ENCODE results near the gene ZSWIM9.
"Not testable (repeated sequence)": the region's sequence is repeated elsewhere in the genome, so short reads cannot be mapped to it uniquely, and the experiment has no call there.

ZSWIM9 gene

DNA sequence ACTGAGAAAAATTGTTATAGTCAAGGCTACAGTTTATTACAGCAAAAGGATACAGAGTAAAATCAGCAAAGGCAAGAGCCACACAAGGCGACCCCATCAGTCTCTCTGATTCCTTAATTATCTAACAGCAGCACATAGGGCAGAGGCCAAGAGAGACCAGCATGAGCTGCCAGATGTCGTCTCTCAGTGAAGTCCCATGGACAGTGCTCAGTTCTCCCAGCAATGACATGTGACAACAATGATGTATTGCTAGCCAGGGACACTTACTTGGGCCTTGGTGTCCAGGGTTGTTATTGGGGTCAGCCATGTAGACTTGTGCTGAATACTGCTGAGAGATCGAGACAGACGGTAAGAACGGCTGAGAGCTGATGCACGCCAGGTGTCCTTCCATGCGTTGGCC, 22.3 kb downstream of the ZSWIM9 start:
- Mint-ChIP-seq H3K36me3 (peaks cover 35% of the 10 kb centered on the region), H3K4me3 (no peak overlapping the region), H3K9me3 (no peaks in the 10 kb centered on the region), H3K27me3 (peaks cover 11% of the 10 kb centered on the region), H3K27ac (no peak overlapping the region), H3K4me1 (peaks cover 27% of the 10 kb centered on the region)
- no peak for ATAC-seq

DNA sequence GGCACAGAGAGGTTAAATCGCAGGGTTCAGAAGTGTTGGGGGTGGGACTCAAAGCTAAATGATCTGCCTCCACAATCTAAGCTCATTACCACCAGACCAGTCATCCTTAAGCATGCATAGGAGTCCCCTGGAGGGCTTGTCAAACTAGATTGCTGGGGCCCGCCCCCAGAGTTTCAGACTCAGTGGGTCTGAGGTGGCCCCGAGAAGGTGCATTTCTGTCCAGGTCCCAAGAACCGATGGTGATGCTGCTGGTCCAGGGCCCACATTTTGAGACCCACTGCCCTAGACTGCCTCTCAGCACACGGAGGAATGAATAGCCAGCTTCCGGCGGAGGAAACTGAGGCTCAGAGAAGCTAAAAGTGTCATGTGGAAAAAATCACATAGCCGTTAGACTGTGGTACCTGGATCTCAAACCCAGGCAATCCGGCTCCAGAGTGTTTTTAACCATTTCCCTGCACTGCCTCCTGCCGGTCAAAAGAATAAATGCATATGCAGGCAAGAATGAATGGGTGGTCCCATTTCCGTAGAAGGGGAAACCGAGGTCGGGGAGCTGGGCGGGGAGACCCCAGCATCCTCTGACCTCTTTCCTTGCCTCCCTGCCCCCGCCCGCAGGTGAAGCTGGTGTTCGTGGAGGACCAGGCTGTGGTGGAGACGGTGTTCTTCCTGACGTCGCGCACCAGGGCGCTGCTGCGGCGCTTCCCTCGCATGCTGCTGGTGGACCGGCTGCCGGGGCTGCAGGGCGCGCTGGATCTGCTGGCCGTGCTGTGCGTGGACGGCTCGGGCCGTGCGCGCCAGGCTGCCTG, 23.8 kb downstream of the ZSWIM9 start:
- no peaks in the 10 kb centered on the region for H3K9me3 Mint-ChIP-seq
- no peak overlapping the region for H3K27ac Mint-ChIP-seq
- peaks cover 27% of the 10 kb centered on the region for H3K4me1 Mint-ChIP-seq
- no peak for ATAC-seq
- H3K27me3 Mint-ChIP-seq: peaks cover 11% of the 10 kb centered on the region
- peak overlapping the region; percentile 38 for H3K4me3 Mint-ChIP-seq
- H3K36me3 Mint-ChIP-seq: peaks cover 32% of the 10 kb centered on the region

DNA sequence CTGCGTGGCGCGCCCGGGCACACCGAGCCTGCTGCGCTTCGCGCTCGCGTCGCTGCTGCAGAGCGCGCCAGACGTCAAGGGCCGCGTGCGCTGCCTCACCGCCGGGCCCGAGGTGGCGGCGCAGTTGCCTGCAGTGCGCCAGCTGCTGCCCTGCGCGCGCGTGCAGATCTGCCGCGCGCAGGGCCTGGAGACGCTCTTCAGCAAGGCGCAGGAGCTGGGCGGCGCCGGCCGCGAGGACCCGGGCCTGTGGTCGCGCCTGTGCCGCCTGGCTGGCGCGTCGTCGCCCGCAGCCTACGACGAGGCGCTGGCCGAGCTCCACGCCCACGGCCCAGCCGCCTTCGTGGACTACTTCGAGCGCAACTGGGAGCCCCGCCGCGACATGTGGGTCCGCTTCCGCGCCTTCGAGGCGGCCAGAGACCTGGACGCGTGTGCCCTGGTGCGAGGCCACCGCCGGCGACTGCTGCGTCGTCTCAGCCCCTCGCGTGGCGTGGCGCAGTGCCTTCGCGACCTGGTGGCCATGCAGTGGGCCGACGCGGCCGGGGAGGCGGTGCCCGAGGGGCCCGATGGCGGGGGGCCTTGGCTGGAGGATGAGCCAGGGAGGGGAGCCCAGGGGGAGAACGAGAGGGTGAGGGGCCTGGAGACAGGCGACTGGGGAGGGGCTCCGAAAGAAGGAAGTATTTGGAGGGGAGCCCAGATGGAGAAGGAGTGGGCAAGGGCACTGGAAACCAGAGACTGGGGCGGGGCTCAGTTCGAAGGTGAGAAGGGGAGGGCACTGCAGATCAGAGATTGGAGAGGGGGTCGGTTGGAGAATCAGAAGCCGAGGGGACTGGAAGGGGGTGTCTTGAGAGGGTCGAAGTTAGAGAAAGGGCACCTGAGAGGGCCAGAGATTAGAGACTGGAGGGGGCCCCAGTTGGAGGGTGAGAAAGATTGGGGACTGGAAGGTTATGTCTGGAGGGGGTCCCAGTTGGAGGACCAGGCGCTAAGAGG, 24.7 kb downstream of the ZSWIM9 start:
- H3K27ac Mint-ChIP-seq: no peak overlapping the region
- peaks cover 11% of the 10 kb centered on the region for H3K27me3 Mint-ChIP-seq

DNA sequence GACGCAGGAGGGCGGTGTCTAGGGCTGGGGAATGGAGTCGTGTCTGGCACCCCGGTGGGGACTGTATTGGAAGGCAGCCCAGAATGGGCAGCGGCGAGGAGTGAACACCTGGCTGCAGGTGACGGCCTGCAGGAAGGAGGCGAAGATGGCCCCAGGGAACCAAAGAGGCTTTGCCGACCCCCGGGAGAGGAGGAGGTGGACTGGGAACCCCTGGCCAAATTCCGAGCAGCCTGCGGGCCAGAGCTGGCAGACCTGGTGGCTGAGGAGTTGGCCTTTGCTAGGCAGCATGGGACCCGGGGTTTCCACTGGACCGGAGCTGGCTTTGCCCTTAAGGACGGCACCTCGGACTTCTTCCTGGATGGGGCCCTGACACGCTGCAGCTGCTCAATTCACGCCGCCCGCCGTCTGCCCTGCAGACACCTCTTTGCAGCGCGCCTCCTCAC, 25.9 kb downstream of the ZSWIM9 start:
- Mint-ChIP-seq H3K4me3 (no peak overlapping the region), H3K27ac (no peak overlapping the region), H3K4me1 (peaks cover 19% of the 10 kb centered on the region), H3K27me3 (peaks cover 11% of the 10 kb centered on the region), H3K36me3 (peaks cover 25% of the 10 kb centered on the region), H3K9me3 (no peaks in the 10 kb centered on the region)
- no peak for ATAC-seq

More for the DNA sequence above, 24.7 kb downstream of the ZSWIM9 start:
- peaks cover 26% of the 10 kb centered on the region for H3K4me1 Mint-ChIP-seq
- no peak overlapping the region for H3K4me3 Mint-ChIP-seq
- H3K36me3 Mint-ChIP-seq: peaks cover 30% of the 10 kb centered on the region
- no peaks in the 10 kb centered on the region for H3K9me3 Mint-ChIP-seq
- ATAC-seq: no peak

DNA sequence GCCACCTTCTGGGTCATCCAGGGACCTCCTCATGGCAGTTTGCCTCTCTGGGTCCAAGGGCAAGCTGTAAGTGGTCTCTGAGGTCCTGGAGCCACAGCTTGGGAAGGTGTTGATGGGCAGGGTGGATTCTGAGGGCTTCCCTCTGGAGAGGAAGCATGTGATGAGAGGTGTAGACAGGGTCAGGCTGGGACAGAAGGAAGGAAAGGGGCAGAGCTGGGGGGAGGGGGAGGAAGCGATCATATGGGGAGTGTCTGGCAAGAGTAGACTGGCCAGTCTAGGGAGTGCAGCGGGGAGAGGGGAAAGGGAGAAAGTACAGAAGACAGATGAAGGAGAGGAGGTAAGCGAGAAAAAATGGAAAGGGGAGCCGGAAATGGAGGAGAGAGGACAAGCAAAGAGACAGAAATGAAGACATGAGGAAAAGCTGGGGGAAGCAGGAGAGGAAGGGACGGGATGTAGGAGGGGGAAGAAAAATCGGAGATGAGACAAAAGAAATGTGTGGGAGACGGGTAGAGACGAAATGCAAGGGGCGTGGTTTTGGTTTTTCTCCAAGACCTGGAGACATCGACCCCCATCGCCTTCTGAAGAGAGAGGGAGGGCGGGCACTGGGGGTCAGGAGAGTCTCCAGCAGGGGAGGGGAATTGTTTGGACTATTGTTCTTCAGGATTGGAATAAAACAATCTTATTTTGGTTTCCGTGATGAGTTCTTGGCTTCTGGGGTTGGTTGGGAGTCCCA, 26.6 kb downstream of the ZSWIM9 start:
- H3K27ac Mint-ChIP-seq: no peak overlapping the region
- peaks cover 11% of the 10 kb centered on the region for H3K27me3 Mint-ChIP-seq
- peaks cover 25% of the 10 kb centered on the region for H3K36me3 Mint-ChIP-seq

DNA sequence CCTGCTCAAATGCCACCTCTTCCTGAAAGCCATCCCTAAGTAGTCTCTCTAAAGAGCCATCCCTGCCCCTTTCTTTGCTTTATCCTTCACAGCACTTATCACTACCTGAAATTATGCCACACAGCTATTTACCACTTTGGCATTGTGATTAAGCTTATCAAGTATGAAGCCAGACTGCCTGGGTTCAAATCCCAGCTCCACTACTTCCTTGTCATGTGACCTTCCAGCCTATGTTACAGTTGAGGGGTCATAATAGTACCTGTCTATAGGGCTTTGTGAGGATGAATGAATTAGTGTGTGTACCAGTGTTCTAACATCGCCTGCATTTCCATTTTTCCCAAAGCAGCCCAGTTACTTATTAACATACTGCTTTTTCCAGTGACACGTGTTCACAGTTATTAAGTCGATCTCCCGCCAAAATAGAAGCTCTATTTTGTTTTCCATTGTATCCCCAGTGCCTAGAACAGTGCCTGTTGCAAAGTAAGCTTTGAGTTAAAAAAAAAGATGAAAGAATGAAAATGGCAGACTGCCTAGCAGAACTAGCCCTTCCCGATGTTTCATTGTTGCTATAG, 32.8 kb downstream of the ZSWIM9 start:
- no peaks in the 10 kb centered on the region for H3K9me3 Mint-ChIP-seq
- peaks cover 17% of the 10 kb centered on the region for H3K4me1 Mint-ChIP-seq
- no peak for ATAC-seq
- H3K36me3 Mint-ChIP-seq: peaks cover 5% of the 10 kb centered on the region
- H3K27ac Mint-ChIP-seq: no peak overlapping the region
- no peaks in the 10 kb centered on the region for H3K27me3 Mint-ChIP-seq
- H3K4me3 Mint-ChIP-seq: no peak overlapping the region

More for the DNA sequence above, 26.6 kb downstream of the ZSWIM9 start:
- ATAC-seq: no peak
- H3K9me3 Mint-ChIP-seq: no peaks in the 10 kb centered on the region
- peaks cover 19% of the 10 kb centered on the region for H3K4me1 Mint-ChIP-seq
- H3K4me3 Mint-ChIP-seq: no peak overlapping the region

DNA sequence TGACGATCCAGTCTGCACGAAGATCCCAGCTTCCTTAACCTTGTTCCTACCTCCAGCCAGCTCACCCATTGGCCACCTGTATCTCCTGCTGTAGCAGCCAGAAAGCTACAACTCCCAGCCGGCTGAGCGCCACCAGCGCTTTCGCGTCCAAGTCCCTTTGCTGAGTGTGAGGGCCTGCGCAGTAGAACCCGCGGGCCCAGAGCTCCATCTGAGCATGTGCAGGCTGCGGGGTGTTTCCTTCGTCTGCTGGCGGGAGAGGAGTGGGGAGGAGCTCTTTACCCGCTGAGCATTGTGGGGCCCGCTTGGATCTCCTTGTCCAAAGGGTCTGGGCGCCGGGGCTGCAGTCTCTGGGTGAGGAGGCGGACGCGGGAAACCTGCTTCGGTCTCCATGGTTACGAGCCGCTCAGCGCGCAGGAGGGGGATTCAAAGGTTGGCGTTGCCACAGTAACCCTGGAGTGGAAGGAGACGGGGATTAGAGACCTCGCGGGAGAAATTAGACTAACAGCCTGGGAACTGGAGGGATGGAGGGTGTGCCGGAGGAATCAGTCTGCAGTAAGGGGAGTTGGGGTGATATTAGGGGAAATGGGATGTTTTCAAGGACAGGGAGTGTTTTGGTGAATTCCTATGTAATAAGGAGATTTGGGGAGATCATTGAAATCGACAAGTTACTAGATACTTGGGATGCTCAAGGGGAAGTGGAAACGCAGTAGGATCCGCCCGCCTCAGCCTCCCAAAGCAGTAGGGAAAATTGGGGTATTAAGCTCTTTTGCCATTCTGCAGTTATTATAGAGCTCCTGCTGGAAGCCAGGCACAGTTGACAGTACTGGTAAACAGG, 33.5 kb downstream of the ZSWIM9 start:
- Mint-ChIP-seq H3K4me3 (no peak overlapping the region), H3K36me3 (peaks cover under 1% of the 10 kb centered on the region)
- peak; percentile 100 for ATAC-seq

DNA sequence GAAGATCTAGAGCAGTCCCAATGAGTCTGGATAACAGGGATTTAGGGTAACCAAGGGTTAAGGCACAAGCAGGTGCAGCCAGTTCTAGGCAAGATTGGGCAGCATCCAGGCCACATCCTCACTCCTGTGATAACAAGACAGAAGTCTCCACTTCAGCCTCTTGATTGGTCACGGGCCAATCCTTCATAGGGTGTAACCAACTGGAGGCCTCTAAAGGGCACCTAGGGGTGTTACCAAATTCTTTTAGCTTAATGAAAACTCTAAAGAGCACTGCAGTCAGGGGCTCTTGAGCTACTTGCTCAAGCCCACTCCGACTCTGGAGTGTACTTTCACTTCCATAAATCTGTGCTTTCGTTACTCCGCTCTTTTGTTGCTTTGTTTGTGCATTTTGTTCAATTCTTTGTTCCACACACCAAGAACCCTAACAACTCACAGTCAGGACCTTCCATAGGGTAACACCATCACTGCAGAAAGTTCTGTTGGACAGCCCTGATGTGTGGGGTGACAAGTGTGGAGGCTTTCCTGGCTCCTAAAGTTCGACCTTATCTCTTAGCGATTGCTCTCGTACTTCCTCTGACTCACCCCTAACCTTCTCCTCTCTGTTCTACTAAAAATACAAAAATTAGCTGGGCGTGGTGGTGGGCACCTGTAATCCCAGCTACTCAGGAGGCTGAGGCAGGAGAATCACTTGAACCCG, 36.1 kb downstream of the ZSWIM9 start:
- H3K4me1 Mint-ChIP-seq: peaks cover 24% of the 10 kb centered on the region
- no peak overlapping the region for H3K4me3 Mint-ChIP-seq
- H3K9me3 Mint-ChIP-seq: no peaks in the 10 kb centered on the region
- H3K27ac Mint-ChIP-seq: peak overlapping the region; percentile 77
- H3K36me3 Mint-ChIP-seq: peaks cover 15% of the 10 kb centered on the region
- no peak for ATAC-seq
- H3K27me3 Mint-ChIP-seq: no peaks in the 10 kb centered on the region

More for the DNA sequence above, 33.5 kb downstream of the ZSWIM9 start:
- Mint-ChIP-seq H3K27ac (no peak overlapping the region), H3K9me3 (no peaks in the 10 kb centered on the region), H3K27me3 (no peaks in the 10 kb centered on the region), H3K4me1 (peaks cover 17% of the 10 kb centered on the region)

DNA sequence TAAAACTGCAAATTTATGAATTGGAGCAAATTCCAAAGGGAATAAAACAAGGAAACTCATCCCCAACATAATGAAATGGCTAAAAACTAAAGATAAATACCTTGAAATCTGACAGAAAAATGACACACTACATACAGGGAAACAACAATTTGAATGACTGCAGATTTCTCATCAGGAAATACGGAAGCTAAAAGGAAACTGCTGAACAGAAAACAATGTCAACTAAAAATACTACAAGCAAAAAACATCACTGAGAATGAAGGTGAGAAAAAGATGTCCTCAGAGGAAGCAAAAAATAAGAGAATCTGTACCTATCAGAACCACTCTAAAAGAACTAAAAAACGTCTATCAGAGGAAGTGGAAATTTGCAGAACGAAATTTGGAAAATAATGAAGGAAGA, 39.5 kb downstream of the ZSWIM9 start:
- H3K27ac Mint-ChIP-seq: peak overlapping the region; percentile 55
- H3K4me1 Mint-ChIP-seq: peaks cover 24% of the 10 kb centered on the region
- H3K36me3 Mint-ChIP-seq: peaks cover 41% of the 10 kb centered on the region
- H3K9me3 Mint-ChIP-seq: no peaks in the 10 kb centered on the region
- ATAC-seq: no peak
- no peak overlapping the region for H3K4me3 Mint-ChIP-seq
- no peaks in the 10 kb centered on the region for H3K27me3 Mint-ChIP-seq

DNA sequence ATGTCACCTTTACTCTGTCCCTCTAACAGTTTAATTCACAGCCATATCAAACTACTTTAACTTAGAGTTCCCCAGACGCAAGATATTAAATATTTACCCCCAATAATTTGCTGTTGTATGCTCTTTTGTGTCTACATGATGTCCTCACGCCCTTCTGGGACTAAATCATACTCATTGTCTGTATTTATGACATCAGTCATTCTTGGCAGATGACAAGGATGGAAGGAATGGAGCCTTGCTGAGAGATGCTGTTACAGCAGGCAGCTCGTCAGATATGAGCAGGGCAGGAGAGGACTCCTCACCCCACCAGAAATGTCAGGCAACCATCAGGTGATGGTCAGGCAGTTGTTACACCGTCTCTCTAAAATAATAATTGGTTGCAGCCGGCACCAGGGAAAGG, 43.5 kb downstream of the ZSWIM9 start:
- ATAC-seq: no peak
- no peak overlapping the region for H3K27ac Mint-ChIP-seq

DNA sequence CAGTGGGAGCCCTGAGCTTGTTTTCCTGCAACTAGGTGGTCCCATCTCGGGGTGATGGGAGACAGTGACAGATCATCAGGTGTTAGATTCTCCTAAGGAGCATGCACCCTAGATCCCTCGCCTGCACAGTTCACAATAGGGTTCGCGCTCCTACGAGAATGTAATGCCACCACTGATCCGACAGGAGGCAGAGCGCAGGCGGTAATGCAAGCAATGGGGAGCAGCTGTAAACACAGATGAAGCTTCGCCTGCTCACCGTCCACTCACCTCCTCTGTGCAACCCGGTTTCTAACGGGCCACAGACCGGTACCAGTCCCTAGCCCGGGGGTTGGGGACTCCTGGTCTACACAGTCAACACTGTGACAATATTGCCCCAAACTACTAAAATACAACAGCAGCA, 46.5 kb downstream of the ZSWIM9 start:
- H3K36me3 Mint-ChIP-seq: peaks cover 63% of the 10 kb centered on the region
- no peaks in the 10 kb centered on the region for H3K27me3 Mint-ChIP-seq
- H3K9me3 Mint-ChIP-seq: no peaks in the 10 kb centered on the region
- no peak overlapping the region for H3K27ac Mint-ChIP-seq
- H3K4me1 Mint-ChIP-seq: no peaks in the 10 kb centered on the region
- ATAC-seq: no peak
- H3K4me3 Mint-ChIP-seq: no peak overlapping the region

More for the DNA sequence above, 43.5 kb downstream of the ZSWIM9 start:
- no peaks in the 10 kb centered on the region for H3K9me3 Mint-ChIP-seq
- peaks cover 7% of the 10 kb centered on the region for H3K4me1 Mint-ChIP-seq
- H3K36me3 Mint-ChIP-seq: peaks cover 65% of the 10 kb centered on the region
- H3K27me3 Mint-ChIP-seq: no peaks in the 10 kb centered on the region
- no peak overlapping the region for H3K4me3 Mint-ChIP-seq

DNA sequence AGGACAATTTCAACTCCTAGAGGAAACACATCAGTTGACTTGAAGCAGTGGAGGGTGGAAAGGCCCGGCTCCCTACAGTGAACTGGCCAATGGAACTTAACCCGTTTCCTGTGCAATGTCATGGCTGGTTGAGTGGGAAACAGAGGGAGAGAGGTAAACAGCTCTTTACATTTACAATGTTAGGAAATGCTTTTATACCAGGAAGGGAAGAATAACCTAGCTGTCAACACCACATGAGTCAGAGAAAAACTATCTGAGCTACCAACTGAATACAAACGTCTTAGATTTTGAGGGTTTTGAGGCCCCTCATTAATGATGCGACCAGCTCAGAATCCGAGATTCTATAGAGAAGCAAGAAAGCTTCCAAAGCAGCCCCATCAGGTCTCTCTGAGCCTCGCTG, 48.5 kb downstream of the ZSWIM9 start:
- H3K36me3 Mint-ChIP-seq: peaks cover 54% of the 10 kb centered on the region

DNA sequence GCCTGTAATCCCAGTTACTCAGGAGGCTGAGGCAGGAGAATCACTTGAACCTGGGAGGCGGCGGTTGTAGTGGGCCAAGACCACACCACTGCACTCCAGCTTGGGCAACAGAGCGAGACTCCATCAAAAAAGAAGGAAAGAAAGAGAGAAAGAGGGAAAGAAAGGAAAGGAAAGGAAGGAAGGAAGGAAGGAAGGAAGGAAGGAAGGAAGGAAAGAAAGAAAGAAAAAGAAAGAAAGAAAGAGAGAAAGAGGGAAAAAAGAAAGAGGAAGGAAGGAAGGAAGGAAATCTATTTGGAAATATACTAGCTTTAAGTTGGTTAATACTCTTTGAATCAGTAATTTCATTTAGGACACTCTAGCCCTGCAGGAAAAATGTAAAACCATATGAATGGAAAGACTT, 50.3 kb downstream of the ZSWIM9 start:
- not testable (repeated sequence) for H3K27ac Mint-ChIP-seq
- H3K36me3 Mint-ChIP-seq: peaks cover 57% of the 10 kb centered on the region

More for the DNA sequence above, 48.5 kb downstream of the ZSWIM9 start:
- H3K4me1 Mint-ChIP-seq: no peaks in the 10 kb centered on the region
- no peak overlapping the region for H3K4me3 Mint-ChIP-seq
- ATAC-seq: no peak
- no peaks in the 10 kb centered on the region for H3K9me3 Mint-ChIP-seq
- no peaks in the 10 kb centered on the region for H3K27me3 Mint-ChIP-seq
- no peak overlapping the region for H3K27ac Mint-ChIP-seq

More for the DNA sequence above, 50.3 kb downstream of the ZSWIM9 start:
- not testable (repeated sequence) for H3K4me1 Mint-ChIP-seq, H3K9me3 Mint-ChIP-seq, H3K4me3 Mint-ChIP-seq, H3K27me3 Mint-ChIP-seq, ATAC-seq

Measured in stimulated activated memory B cell treated with anti-CD40 and anti-IgM and Interleukin-4, amounts not matched to agents 10 μg/mL and 1 μg/mL and 100 μg/mL, for 72 hours (primary cell).